LHCN-M2 (cell line): ENCODE data around the gene S1PR1. TPM values are rescaled to one million over a fixed set of nuclear protein-coding genes. Genes with fewer than 3 reads are reported as not detected.
"Not testable (repeated sequence)": the region's sequence is repeated elsewhere in the genome, so short reads cannot be mapped to it uniquely, and the experiment has no call there.

Source experiments
- DNase-seq: peaks from one replicate; pipeline ENCODE4 v3.0.0-alpha.2; 2012; ENCODE audit warnings: low read depth
- total RNA-seq: library from RNA; depleted of rRNA; stranded (reverse); fragments of >200 nt; gene quantifications from 2 replicates; pipeline ENCODE4 v1.2.3, GENCODE V29; 2014

Gene S1PR1
- total RNA-seq, 1 experiment from 2014 or later: 2.4 TPM

GRCh38 chr1:101219924-101220870 lies 16.6 kb upstream of the S1PR1 start:
- no peak for DNase-seq

- no peak for DNase-seq
Observed at GRCh38 chr1:101220906-101221305, 15.9 kb upstream of the S1PR1 start.

GRCh38 chr1:101221945-101222429 lies 14.8 kb upstream of the S1PR1 start:
- no peak for DNase-seq

- no peak for DNase-seq
Observed at GRCh38 chr1:101227837-101228236, 9.0 kb upstream of the S1PR1 start.

- DNase-seq: no peak
Observed at GRCh38 chr1:101228424-101229134, 8.2 kb upstream of the S1PR1 start.

- not testable (repeated sequence) for DNase-seq
Observed at GRCh38 chr1:101232182-101232581, 4.6 kb upstream of the S1PR1 start.

GRCh38 chr1:101233495-101233894 lies 3.3 kb upstream of the S1PR1 start:
- DNase-seq: no peak

GRCh38 chr1:101235216-101235695 lies 1.6 kb upstream of the S1PR1 start:
- DNase-seq: no peak

- DNase-seq: peak; percentile 44
Observed at GRCh38 chr1:101235696-101236515, 913 bp upstream of the S1PR1 start.

GRCh38 chr1:101237229-101237837 lies 514 bp downstream of the S1PR1 start:
- DNase-seq: peak; percentile 40

GRCh38 chr1:101238031-101238628 lies 1.3 kb downstream of the S1PR1 start:
- no peak for DNase-seq

GRCh38 chr1:101238681-101239094 lies 1.9 kb downstream of the S1PR1 start:
- peak; percentile 90 for DNase-seq

- DNase-seq: no peak
Observed at GRCh38 chr1:101239095-101240040, 2.5 kb downstream of the S1PR1 start.

GRCh38 chr1:101240041-101240430 lies 3.2 kb downstream of the S1PR1 start:
- no peak for DNase-seq

- DNase-seq: no peak
Observed at GRCh38 chr1:101241485-101242225, 4.8 kb downstream of the S1PR1 start.

GRCh38 chr1:101242324-101243050 lies 5.7 kb downstream of the S1PR1 start:
- no peak for DNase-seq

- no peak for DNase-seq
Observed at GRCh38 chr1:101243751-101244150, 6.9 kb downstream of the S1PR1 start.

- no peak for DNase-seq
Observed at GRCh38 chr1:101244842-101245241, 8.0 kb downstream of the S1PR1 start.
